ENCODE measurements around the gene OR14K1. TPM values are rescaled to one million over a fixed set of nuclear protein-coding genes. Genes with fewer than 3 reads are reported as not detected.
"Not testable (repeated sequence)": the region's sequence is repeated elsewhere in the genome, so short reads cannot be mapped to it uniquely, and the experiment has no call there.

Gene OR14K1, protein sequence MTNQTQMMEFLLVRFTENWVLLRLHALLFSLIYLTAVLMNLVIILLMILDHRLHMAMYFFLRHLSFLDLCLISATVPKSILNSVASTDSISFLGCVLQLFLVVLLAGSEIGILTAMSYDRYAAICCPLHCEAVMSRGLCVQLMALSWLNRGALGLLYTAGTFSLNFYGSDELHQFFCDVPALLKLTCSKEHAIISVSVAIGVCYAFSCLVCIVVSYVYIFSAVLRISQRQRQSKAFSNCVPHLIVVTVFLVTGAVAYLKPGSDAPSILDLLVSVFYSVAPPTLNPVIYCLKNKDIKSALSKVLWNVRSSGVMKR
- not detected for total RNA-seq

DNA sequence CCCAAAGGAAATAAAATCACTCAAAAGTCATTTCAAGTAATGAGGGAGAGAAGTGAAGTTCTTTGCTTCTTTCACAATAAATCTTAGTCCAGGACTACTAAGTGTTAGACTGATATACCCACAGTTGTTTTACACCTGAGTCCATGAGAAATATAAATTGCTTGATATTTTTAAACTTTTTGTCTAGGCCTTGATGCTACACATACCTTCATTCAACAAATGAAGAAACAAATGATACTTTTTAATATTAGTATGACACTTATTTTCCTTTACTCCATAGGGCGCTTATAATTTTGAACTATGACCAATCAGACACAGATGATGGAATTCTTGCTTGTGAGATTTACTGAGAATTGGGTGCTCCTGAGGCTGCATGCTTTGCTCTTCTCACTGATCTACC, at the start of gene OR14K1:
TSS of gene OR14K1 (plus strand) at position 301 of the 400 bp plus-strand sequence. CDS start at position 301, 0 bp downstream.
- H3K9me3 Mint-ChIP-seq = no peaks in the 10 kb centered on the region
- no peak for DNase-seq
- H3K4me1 Mint-ChIP-seq (ENCODE audit: low read depth) = no peaks in the 10 kb centered on the region
- no peak within 1 kb of the TSS for H3K27ac Mint-ChIP-seq
- CTCF ChIA-PET = no interaction called here
- H3K4me3 Mint-ChIP-seq = no peak within 1 kb of the TSS
- H3K36me3 Mint-ChIP-seq (ENCODE audit: low read depth) = no peaks in the 10 kb centered on the region
- intact Hi-C loops (cut with micrococcal nuclease) = no loop called here
- H3K27me3 Mint-ChIP-seq (ENCODE audit: low read depth) = peaks cover 4% of the 10 kb centered on the region

DNA sequence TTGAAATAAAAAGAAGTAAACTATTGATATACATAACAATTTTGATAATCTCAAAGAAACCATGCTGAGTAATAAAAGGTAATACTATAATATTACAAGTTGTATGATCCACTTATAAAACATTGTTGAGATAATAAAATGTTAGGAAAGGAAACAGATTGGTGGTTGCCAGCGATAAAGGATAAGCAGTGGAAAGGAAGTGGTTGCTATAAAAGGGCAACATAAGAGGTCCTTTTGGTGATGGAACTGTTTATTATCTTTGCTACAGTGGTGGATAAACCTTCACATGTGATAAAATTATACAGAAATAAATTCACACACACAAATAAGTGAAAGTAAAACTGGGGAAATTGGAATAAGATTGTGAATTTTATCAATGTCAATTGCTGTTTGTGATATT, 37.1 kb upstream of the OR14K1 start:
- intact Hi-C loops (cut with micrococcal nuclease) = no loop called here
- CTCF ChIA-PET = interaction anchor here (1.4 kb wide), 1 partner anchor 21 kb away, joined by 3 read pairs; no protein-coding TSS in a partner anchor
- Mint-ChIP-seq H3K9me3 (no peaks in the 10 kb centered on the region), H3K27me3 (ENCODE audit: low read depth) (peaks cover 6% of the 10 kb centered on the region), H3K36me3 (ENCODE audit: low read depth) (no peaks in the 10 kb centered on the region), H3K4me1 (ENCODE audit: low read depth) (no peaks in the 10 kb centered on the region), H3K4me3 (no peak overlapping the region), H3K27ac (no peak overlapping the region)
- DNase-seq = no peak

DNA sequence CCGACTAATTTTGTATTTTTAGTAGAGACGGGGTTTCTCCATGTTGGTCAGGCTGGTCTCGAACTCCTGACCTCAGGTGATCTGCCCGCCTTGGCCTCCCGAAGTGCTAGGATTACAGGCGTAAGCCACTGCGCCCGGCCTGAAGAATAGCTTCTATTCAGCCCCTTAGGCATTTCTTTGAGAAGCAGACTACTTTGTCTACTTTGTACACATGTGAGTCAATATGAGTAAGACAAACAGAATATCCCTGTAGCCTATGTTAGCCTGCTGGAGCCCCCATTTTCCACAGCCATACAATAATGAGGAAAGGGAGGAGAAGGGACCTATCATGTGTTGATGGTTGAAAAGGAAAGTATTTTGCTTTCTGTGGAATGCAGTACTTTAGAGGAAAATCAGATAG, 27.7 kb upstream of the OR14K1 start:
- DNase-seq; H3K4me3 Mint-ChIP-seq; H3K9me3 Mint-ChIP-seq; H3K4me1 Mint-ChIP-seq (ENCODE audit: low read depth); H3K27me3 Mint-ChIP-seq (ENCODE audit: low read depth); H3K27ac Mint-ChIP-seq; intact Hi-C loops (cut with micrococcal nuclease); CTCF ChIA-PET; H3K36me3 Mint-ChIP-seq (ENCODE audit: low read depth): not testable (repeated sequence)

DNA sequence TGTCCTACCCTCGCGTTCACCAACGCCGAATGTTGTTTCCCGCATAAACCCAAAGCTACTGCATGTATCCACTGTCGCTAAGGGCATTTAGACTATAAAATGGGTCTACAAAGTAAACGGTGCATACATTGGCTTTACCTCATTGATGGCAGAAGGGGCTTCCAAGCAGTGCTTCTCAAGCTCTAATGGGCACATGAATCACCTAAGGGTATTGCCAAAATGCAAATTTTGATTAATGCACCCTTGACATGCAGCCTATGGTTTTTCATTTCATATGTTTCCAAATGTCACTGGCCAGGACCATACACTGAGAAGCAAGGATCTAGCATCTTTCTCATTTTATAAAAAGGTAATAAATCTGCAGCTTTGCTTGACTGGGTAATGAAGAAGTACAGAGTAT, 24.7 kb upstream of the OR14K1 start:
- no peak for DNase-seq
- no peaks in the 10 kb centered on the region for H3K9me3 Mint-ChIP-seq
- peaks cover 3% of the 10 kb centered on the region for H3K27me3 Mint-ChIP-seq (ENCODE audit: low read depth)
- H3K27ac Mint-ChIP-seq = no peak overlapping the region
- no peak overlapping the region for H3K4me3 Mint-ChIP-seq
- CTCF ChIA-PET = interaction anchor here (0.5 to 0.6 kb wide), 2 partner anchors 323 to 712 kb away, joined by 3 to 6 read pairs; no protein-coding TSS in a partner anchor
- no peaks in the 10 kb centered on the region for H3K4me1 Mint-ChIP-seq (ENCODE audit: low read depth)
- intact Hi-C loops (cut with micrococcal nuclease) = no loop called here
- H3K36me3 Mint-ChIP-seq (ENCODE audit: low read depth) = no peaks in the 10 kb centered on the region

DNA sequence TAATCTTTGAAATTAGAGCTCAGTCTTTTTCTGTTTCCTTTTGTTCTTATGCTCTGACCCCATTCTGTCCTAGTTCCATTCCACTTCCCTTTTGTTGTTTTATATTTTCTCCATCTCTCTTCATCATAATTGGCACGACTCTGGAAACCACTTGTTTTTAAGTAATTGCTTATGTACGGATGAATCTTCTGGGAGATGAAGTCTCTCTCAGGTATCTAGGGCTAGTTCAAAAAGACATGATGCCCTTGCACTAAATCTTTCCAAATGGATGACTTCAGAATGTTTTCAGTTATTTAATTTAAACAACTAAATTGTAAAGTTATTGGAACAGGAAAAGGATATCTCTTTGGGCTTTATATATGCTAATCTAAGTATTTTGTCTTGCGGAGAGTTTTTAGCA, 21.9 kb upstream of the OR14K1 start, which contains the start of gene OR6F1:
TSS of gene OR6F1 (minus strand) at position 101 of the 400 bp plus-strand sequence. CDS start 3,891 bp downstream, outside the sequence.
- Mint-ChIP-seq H3K27me3 (ENCODE audit: low read depth) (peaks cover 3% of the 10 kb centered on the region), H3K36me3 (ENCODE audit: low read depth) (no peaks in the 10 kb centered on the region), H3K4me3 (no peak within 1 kb of the TSS), H3K9me3 (no peaks in the 10 kb centered on the region), H3K4me1 (ENCODE audit: low read depth) (no peaks in the 10 kb centered on the region), H3K27ac (no peak within 1 kb of the TSS)
- intact Hi-C loops (cut with micrococcal nuclease) = no loop called here
- no peak for DNase-seq
- CTCF ChIA-PET = no interaction called here

- intact Hi-C loops (cut with micrococcal nuclease) = no loop called here
- CTCF ChIA-PET = no interaction called here
- no peaks in the 10 kb centered on the region for H3K36me3 Mint-ChIP-seq (ENCODE audit: low read depth)
- peaks cover 3% of the 10 kb centered on the region for H3K27me3 Mint-ChIP-seq (ENCODE audit: low read depth)
- no peaks in the 10 kb centered on the region for H3K4me1 Mint-ChIP-seq (ENCODE audit: low read depth)
- DNase-seq = no peak
- peaks cover 4% of the 10 kb centered on the region for H3K9me3 Mint-ChIP-seq
- H3K27ac Mint-ChIP-seq = no peak overlapping the region
- H3K4me3 Mint-ChIP-seq = no peak overlapping the region
Measured at GRCh38 chr1:247721222-247721621, 17.2 kb upstream of the OR14K1 start.

DNA sequence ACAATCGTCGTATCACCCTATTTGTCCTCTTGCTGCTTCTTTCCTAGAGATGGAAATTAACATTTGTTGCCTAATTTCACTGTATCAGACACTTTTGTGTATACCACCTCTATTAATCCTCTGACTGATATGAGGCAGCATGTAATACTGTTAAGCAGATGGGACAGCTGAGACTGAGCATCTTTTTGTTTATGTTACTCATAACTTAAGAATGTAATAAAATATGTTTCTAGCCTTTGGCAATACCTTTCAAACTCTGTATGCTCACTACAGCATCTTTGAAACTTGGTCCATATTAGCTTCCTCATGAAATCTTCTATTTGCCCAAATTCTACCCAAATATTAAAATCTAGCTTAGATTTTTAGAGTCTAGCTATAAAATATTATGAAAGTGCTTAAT, 2.3 kb downstream of the OR14K1 start:
- H3K4me1 Mint-ChIP-seq (ENCODE audit: low read depth) = no peaks in the 10 kb centered on the region
- H3K4me3 Mint-ChIP-seq = no peak overlapping the region
- no peaks in the 10 kb centered on the region for H3K27me3 Mint-ChIP-seq (ENCODE audit: low read depth)
- no peak overlapping the region for H3K27ac Mint-ChIP-seq
- intact Hi-C loops (cut with micrococcal nuclease) = no loop called here
- CTCF ChIA-PET = no interaction called here
- no peak for DNase-seq
- H3K36me3 Mint-ChIP-seq (ENCODE audit: low read depth) = no peaks in the 10 kb centered on the region
- no peaks in the 10 kb centered on the region for H3K9me3 Mint-ChIP-seq

- no peak overlapping the region for H3K4me3 Mint-ChIP-seq
- H3K9me3 Mint-ChIP-seq = no peaks in the 10 kb centered on the region
- DNase-seq = no peak
- H3K4me1 Mint-ChIP-seq (ENCODE audit: low read depth) = no peaks in the 10 kb centered on the region
- H3K36me3 Mint-ChIP-seq (ENCODE audit: low read depth) = no peaks in the 10 kb centered on the region
- H3K27me3 Mint-ChIP-seq (ENCODE audit: low read depth) = peaks cover 2% of the 10 kb centered on the region
- CTCF ChIA-PET = no interaction called here
- intact Hi-C loops (cut with micrococcal nuclease) = no loop called here
- no peak overlapping the region for H3K27ac Mint-ChIP-seq
Measured at GRCh38 chr1:247741756-247742155, 3.3 kb downstream of the OR14K1 start.

DNA sequence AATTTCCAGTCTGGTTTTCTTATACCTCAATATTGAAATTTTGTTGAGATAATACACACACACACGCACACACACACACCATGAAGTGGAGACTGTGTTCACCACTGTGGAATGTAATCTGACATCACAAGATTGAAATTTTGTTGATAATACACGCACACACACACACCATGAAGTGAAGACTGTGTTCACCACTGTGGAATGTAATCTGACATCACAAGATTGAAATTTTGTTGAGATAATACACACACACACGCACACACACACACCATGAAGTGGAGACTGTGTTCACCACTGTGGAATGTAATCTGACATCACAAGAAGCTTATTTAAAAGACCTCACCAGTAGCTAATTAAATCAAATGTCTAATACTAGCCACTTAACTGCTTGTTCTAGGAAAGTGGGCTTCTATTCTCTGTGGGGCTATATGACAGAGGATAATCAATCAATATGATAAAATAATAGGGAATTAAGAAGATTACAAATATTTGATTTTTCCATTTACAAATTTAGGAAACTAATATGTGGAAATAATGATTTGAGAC, 3.9 kb downstream of the OR14K1 start:
- CTCF ChIA-PET; H3K27me3 Mint-ChIP-seq (ENCODE audit: low read depth): not testable (repeated sequence)

DNA sequence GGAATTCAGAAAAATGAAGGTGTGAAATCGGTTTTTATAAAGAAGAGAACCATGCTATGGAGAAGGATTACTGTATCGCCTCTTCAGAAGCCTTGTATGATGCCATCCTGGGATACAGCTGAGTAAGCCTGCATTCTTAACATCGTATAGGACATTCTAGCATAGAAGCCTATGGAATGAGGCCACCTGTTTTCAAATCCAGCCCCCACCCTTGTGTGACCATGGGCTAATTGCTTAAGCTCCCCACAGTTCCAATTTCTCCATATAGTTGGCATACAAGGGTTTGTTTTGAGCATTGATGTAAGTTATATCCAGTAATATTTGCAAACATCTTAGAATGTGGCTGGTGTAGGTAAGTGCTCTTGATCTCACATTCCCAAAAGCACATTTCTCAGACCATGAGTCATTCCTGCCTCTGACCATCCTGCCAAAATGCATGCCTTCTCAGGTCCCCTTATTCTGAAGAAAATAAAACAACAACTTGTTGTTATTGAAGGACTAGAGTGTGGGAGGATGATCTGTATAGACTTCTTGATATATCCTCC, 8.0 kb downstream of the OR14K1 start:
- DNase-seq = no peak
- Mint-ChIP-seq H3K4me3 (no peak overlapping the region), H3K36me3 (ENCODE audit: low read depth) (no peaks in the 10 kb centered on the region), H3K27ac (no peak overlapping the region), H3K27me3 (ENCODE audit: low read depth) (peaks cover 2% of the 10 kb centered on the region), H3K4me1 (ENCODE audit: low read depth) (no peaks in the 10 kb centered on the region), H3K9me3 (peaks cover 4% of the 10 kb centered on the region)
- intact Hi-C loops (cut with micrococcal nuclease) = no loop called here
- CTCF ChIA-PET = no interaction called here

More for the DNA sequence above, 3.9 kb downstream of the OR14K1 start:
- intact Hi-C loops (cut with micrococcal nuclease); H3K36me3 Mint-ChIP-seq (ENCODE audit: low read depth); DNase-seq; H3K27ac Mint-ChIP-seq; H3K4me1 Mint-ChIP-seq (ENCODE audit: low read depth); H3K9me3 Mint-ChIP-seq; H3K4me3 Mint-ChIP-seq: not testable (repeated sequence)

DNA sequence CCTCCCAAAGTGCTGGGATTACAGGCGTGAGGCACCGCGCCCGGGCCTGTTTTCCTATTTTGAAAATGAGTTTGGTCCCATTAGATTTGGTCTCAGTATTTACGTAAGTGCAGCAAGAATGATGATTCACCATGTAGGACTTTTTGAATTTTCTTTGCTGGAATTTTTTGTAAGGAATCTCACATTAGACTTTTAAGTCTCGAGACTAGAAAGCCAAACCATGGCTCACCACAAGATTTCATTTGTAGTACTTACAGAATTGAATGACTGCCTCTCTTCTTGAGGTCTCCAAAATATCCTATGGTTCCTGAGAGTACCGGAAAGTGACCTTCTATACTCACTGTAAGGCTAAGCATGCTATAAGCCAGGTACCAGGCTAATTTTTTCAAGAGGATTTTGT, 9.2 kb downstream of the OR14K1 start:
- CTCF ChIA-PET = no interaction called here
- no peaks in the 10 kb centered on the region for H3K36me3 Mint-ChIP-seq (ENCODE audit: low read depth)
- H3K27me3 Mint-ChIP-seq (ENCODE audit: low read depth) = peaks cover 2% of the 10 kb centered on the region
- peaks cover 6% of the 10 kb centered on the region for H3K9me3 Mint-ChIP-seq
- DNase-seq = no peak
- intact Hi-C loops (cut with micrococcal nuclease) = no loop called here
- H3K4me1 Mint-ChIP-seq (ENCODE audit: low read depth) = no peaks in the 10 kb centered on the region
- H3K4me3 Mint-ChIP-seq = no peak overlapping the region
- no peak overlapping the region for H3K27ac Mint-ChIP-seq

DNA sequence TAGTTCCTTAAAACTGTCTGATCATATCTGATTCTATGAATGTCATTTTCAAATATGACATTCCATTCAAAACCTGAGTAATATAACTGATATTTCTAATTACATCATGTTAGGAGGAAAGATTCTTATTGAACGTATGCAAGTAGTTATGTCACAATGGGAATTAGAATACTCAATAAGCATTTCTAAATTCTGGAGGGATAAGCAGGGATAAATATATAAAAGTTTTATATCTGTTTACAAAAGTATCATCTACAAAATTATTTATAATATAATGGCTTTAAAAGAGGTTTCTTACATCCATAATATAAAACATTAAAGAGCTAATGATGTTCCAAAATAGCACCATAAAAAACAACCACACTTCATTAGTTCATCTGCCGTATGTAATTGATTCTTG, 9.6 kb downstream of the OR14K1 start, which contains the start of gene OR14A2:
TSS of gene OR14A2 (minus strand) at position 101 of the 400 bp plus-strand sequence.
- H3K36me3 Mint-ChIP-seq (ENCODE audit: low read depth) = no peaks in the 10 kb centered on the region

DNA sequence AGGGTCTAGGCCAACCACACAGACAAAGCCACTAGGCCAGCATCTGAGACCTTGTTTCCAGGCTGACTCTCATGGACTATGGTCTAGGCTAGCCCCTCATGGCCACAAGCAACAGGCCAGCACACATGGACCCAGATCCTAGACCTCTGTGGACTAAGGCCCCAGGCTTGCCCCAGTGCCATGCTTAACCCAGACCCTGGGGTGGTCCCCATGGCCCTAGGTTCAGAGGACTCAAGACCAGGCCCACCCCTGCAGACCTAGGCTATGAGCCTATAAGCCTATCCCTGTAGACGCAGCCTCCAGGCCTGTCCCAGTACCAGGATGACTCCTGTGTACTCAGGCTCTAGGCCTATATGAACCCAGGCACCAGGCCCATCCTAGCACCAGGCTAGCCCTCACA, 11.5 kb downstream of the OR14K1 start:
- peaks cover 6% of the 10 kb centered on the region for H3K9me3 Mint-ChIP-seq
- peaks cover 2% of the 10 kb centered on the region for H3K27me3 Mint-ChIP-seq (ENCODE audit: low read depth)
- intact Hi-C loops (cut with micrococcal nuclease) = no loop called here
- no peak for DNase-seq
- no peaks in the 10 kb centered on the region for H3K36me3 Mint-ChIP-seq (ENCODE audit: low read depth)
- CTCF ChIA-PET = no interaction called here
- H3K27ac Mint-ChIP-seq = no peak overlapping the region
- no peak overlapping the region for H3K4me3 Mint-ChIP-seq
- no peaks in the 10 kb centered on the region for H3K4me1 Mint-ChIP-seq (ENCODE audit: low read depth)

More for the DNA sequence above, 9.6 kb downstream of the OR14K1 start, which contains the start of gene OR14A2:
- H3K27me3 Mint-ChIP-seq (ENCODE audit: low read depth) = peaks cover 2% of the 10 kb centered on the region
- H3K9me3 Mint-ChIP-seq = peaks cover 6% of the 10 kb centered on the region
- DNase-seq = no peak
- intact Hi-C loops (cut with micrococcal nuclease) = no loop called here
- no peaks in the 10 kb centered on the region for H3K4me1 Mint-ChIP-seq (ENCODE audit: low read depth)
- H3K27ac Mint-ChIP-seq = no peak within 1 kb of the TSS
- no peak within 1 kb of the TSS for H3K4me3 Mint-ChIP-seq
- CTCF ChIA-PET = no interaction called here
